HG03196 (cell line): ENCODE results near the gene REPIN1.
"Not testable (repeated sequence)": the region's sequence is repeated elsewhere in the genome, so short reads cannot be mapped to it uniquely, and the experiment has no call there.

Experiments used
- ATAC-seq: cut with Tn5 transposase; IDR thresholded peaks from one replicate; pipeline ENCODE4 v1.9.1; 2021; ENCODE audit not compliant: unreplicated experiment

Gene REPIN1

GRCh38 chr7:150374472-150374871, 5.8 kb downstream of the REPIN1 start:
- ATAC-seq: no peak

GRCh38 chr7:150375662-150376521, 7.3 kb downstream of the REPIN1 start:
- ATAC-seq: no peak

GRCh38 chr7:150376560-150376959, 7.9 kb downstream of the REPIN1 start:
- no peak for ATAC-seq

GRCh38 chr7:150377196-150377595, 8.6 kb downstream of the REPIN1 start:
- no peak for ATAC-seq

- no peak for ATAC-seq
Measured at GRCh38 chr7:150377635-150378034, 9.0 kb downstream of the REPIN1 start.

- ATAC-seq: no peak
Measured at GRCh38 chr7:150378115-150378852, 9.7 kb downstream of the REPIN1 start.

- peak; percentile 73 for ATAC-seq
Measured at GRCh38 chr7:150378853-150379440, 10.3 kb downstream of the REPIN1 start, which contains the start of gene ZNF775. TSS of gene ZNF775 (plus strand) at chr7:150379330. CDS start at chr7:150388471, 9,141 bp downstream.

GRCh38 chr7:150379441-150380379, 11.1 kb downstream of the REPIN1 start:
- ATAC-seq: peak; percentile 0

- ATAC-seq: no peak
Measured at GRCh38 chr7:150380463-150380862, 11.8 kb downstream of the REPIN1 start.

GRCh38 chr7:150381096-150381495, 12.5 kb downstream of the REPIN1 start:
- no peak for ATAC-seq

- no peak for ATAC-seq
Measured at GRCh38 chr7:150381785-150382122, 13.1 kb downstream of the REPIN1 start.

- no peak for ATAC-seq
Measured at GRCh38 chr7:150382123-150382843, 13.7 kb downstream of the REPIN1 start.

GRCh38 chr7:150382844-150383225, 14.2 kb downstream of the REPIN1 start:
- ATAC-seq: no peak

- no peak for ATAC-seq
Measured at GRCh38 chr7:150383710-150384397, 15.2 kb downstream of the REPIN1 start.

- ATAC-seq: no peak
Measured at GRCh38 chr7:150384406-150385301, 16.0 kb downstream of the REPIN1 start.

GRCh38 chr7:150385302-150385723, 16.7 kb downstream of the REPIN1 start:
- no peak for ATAC-seq

- ATAC-seq: not testable (repeated sequence)
Measured at GRCh38 chr7:150385884-150386283, 17.3 kb downstream of the REPIN1 start.

GRCh38 chr7:150388306-150388705, 19.7 kb downstream of the REPIN1 start:
- no peak for ATAC-seq
